Skin epidermis (tissue), 12 donors: ENCODE data around the gene PRRT1.
"Not testable (repeated sequence)": the region's sequence is repeated elsewhere in the genome, so short reads cannot be mapped to it uniquely, and the experiment has no call there.

ENCODE experiments used
- H3K27ac ChIP-seq, 21 experiments: fragments of 200-600 bp; sonication (generic) in 11 of 21; one replicate each; pipeline ENCODE4 v1.5.0; 2020; ENCODE audit warnings: mild to moderate bottlenecking in 3 of 21, inconsistent platforms in 2 of 21, moderate library complexity in 2 of 21
- H3K4me3 ChIP-seq, 7 experiments: fragments of 200-600 bp; sonication (generic) in 2 of 7; one replicate each; pipeline ENCODE4 v1.5.0; 2020; ENCODE audit warnings: inconsistent platforms in 2 of 7, mild to moderate bottlenecking in 2 of 7, moderate library complexity in 1 of 7

Gene PRRT1

GRCh38 chr6:32189069-32189741 is 37.5 kb upstream of the PRRT1 start:
- H3K4me3 ChIP-seq: peak overlapping the region; percentile 69 to 92 (median 74)
- peak overlapping the region; percentile 93 to 100 (median 99) for H3K27ac ChIP-seq

GRCh38 chr6:32188381-32189068 is 36.8 kb upstream of the PRRT1 start:
- H3K27ac ChIP-seq: peak overlapping the region in 20 of 21 experiments; percentile 94 to 100 (median 99)

GRCh38 chr6:32187725-32188380 is 36.1 kb upstream of the PRRT1 start:
- Histone ChIP-seq H3K4me3 (peak overlapping the region in 4 of 7 experiments; percentile 69 to 83 (median 72)), H3K27ac (peak overlapping the region in 15 of 21 experiments; percentile 95 to 100 (median 99))

More at GRCh38 chr6:32188381-32189068, 36.8 kb upstream of the PRRT1 start:
- peak overlapping the region; percentile 69 to 92 (median 74) for H3K4me3 ChIP-seq

GRCh38 chr6:32187009-32187709 is 35.4 kb upstream of the PRRT1 start:
- Histone ChIP-seq H3K27ac (peak overlapping the region in 16 of 21 experiments; percentile 7 to 100 (median 63)), H3K4me3 (no peak overlapping the region)

- H3K4me3 ChIP-seq: not testable (repeated sequence)
- peak overlapping the region in 16 of 21 experiments; percentile 7 to 100 (median 63) for H3K27ac ChIP-seq
These were observed 34.6 kb upstream of the PRRT1 start for GRCh38 chr6:32186151-32186840.

- not testable (repeated sequence) for H3K4me3 ChIP-seq
- peak overlapping the region in 15 of 21 experiments; percentile 7 to 100 (median 65) for H3K27ac ChIP-seq
These were observed 34.0 kb upstream of the PRRT1 start for GRCh38 chr6:32185681-32186131.

DNA sequence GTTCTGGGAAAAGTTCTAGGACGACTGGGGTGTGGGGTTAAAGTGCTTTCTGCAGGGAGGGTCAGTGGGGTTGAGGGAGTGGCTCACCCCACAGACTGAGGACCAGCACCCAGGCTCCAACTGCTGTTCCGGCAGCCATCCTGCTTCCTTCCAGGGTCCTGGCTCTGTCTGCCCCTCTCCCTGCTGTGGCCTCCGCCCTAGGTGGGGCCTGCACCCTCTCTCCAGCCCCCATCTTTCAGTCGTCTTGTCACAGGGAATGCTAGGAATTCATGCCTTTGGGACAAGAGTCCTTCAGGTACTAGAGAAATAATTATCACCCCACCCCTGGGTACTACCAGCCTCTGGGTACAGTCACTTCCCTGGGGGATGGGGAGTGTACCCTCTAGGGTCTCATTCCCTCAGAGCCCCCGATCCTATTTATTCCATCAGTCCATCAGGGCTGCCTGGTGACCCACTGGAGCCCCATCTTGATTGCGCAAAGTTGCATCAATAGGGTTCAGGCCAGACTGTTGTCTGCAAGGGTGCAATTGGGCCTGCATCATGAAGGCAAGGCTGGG is 32.4 kb upstream of the PRRT1 start, which contains the start of gene AGER:
AGER (minus strand) TSS at position 170 of the 557 bp plus-strand sequence; CDS start at position 139, 31 bp downstream.
- H3K4me3 ChIP-seq: no peak within 1 kb of the TSS
- H3K27ac ChIP-seq: peak within 1 kb of the TSS in 13 of 21 experiments; percentile 7 to 100 (median 50)

- peak overlapping the region in 12 of 21 experiments; percentile 10 to 78 (median 44) for H3K27ac ChIP-seq
- H3K4me3 ChIP-seq: no peak overlapping the region
These were observed 31.8 kb upstream of the PRRT1 start for GRCh38 chr6:32183483-32184083.

- Histone ChIP-seq H3K4me3 (no peak overlapping the region), H3K27ac (peak overlapping the region in 12 of 21 experiments; percentile 8 to 78 (median 44))
These were observed 31.3 kb upstream of the PRRT1 start for GRCh38 chr6:32183030-32183429.

- Histone ChIP-seq H3K27ac (peak overlapping the region in 10 of 21 experiments; percentile 10 to 78 (median 38)), H3K4me3 (no peak overlapping the region)
These were observed 30.8 kb upstream of the PRRT1 start for GRCh38 chr6:32182555-32182981.

- Histone ChIP-seq H3K4me3 (no peak overlapping the region), H3K27ac (peak overlapping the region in 10 of 21 experiments; percentile 10 to 78 (median 40))
These were observed 30.3 kb upstream of the PRRT1 start for GRCh38 chr6:32181915-32182529.

- peak overlapping the region in 5 of 21 experiments; percentile 4 to 78 (median 29) for H3K27ac ChIP-seq
- H3K4me3 ChIP-seq: no peak overlapping the region
These were observed 29.5 kb upstream of the PRRT1 start for GRCh38 chr6:32181148-32181702.

- Histone ChIP-seq H3K27ac (peak overlapping the region in 9 of 21 experiments; percentile 8 to 99 (median 82)), H3K4me3 (no peak overlapping the region)
These were observed 28.1 kb upstream of the PRRT1 start for GRCh38 chr6:32179766-32180405.

DNA sequence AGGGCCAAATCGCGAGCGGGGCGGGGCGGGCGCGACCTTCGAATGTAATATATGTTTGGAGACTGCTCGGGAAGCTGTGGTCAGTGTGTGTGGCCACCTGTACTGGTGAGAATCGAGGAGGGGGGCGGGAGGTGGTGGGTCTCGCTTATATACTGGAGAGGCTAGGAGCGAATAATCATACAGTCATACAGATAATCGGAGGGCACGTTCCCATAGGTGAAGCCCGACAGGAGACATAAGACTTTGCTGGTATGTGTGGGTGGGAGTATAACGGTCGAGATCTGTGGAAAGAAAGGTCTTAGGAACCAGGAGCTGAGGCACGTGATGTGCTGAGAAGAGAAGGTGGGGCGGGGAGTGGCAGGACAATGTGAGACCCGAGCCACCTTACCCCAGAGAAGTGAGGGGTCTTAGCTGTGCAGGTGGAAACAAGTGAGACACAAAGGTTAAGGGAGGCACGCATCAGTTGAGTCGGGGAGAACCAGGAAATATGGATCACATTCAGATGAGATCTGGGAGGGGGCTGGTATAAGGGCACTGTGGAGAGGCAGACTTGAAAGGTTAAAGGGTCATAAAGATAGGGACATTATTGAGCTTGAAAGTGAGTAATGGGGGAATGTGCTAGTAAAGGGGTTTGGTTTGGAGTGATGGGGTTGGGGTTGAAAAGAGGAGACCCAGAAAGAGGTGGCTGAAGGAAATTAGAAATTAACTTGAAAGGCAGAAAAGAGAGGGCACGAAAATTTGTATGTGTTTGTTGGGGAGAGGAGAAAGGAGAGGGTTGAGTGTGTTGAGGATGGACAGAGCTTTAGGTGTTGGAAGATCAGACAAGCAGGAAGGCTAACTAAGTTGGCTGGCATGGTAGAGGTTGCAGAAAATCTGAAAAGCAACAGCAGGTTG is 27.1 kb upstream of the PRRT1 start:
- peak overlapping the region; percentile 49 to 93 (median 80) for H3K4me3 ChIP-seq
- peak overlapping the region; percentile 14 to 99 (median 92) for H3K27ac ChIP-seq

GRCh38 chr6:32177788-32178546 is 26.2 kb upstream of the PRRT1 start, which contains the start of gene RNF5:
RNF5 (plus strand) TSS chr6:32178405; CDS start chr6:32178512, 107 bp downstream.
- Histone ChIP-seq H3K4me3 (peak within 1 kb of the TSS; percentile 49 to 93 (median 80)), H3K27ac (peak within 1 kb of the TSS; percentile 14 to 99 (median 93))
